ENCODE measurements around the gene RRAGC. TPM values are rescaled to one million over a fixed set of nuclear protein-coding genes. Genes with fewer than 3 reads are reported as not detected.

Gene RRAGC
- total and polyA plus RNA-seq, 10 of the 15 experiments (the other 5 are each of a cell fraction or from before 2014, with no cell fraction given) = 5.5 to 22.1 (median 15.0) TPM

DNA sequence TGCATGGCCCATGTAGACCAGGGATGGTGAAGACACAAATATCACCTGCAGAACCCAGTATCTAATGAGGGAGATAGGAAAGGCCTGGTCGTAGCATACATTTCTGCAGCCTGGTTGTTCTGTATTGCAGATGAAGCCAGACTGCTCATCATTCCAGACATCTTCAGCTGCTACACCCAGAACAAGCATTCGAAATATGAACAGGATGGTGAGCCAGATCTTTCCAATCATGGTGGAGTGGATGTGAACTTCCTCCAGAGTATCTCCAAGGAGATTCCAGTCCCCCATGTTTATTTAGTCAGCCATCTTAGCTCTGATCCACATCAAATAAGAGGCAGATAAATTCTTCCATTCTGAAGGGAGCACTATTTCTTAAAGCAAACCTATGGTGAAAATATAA, 16.2 kb upstream of the RRAGC start:
- Histone ChIP-seq H3K27me3 (replicated peaks in 1 of 2; ENCODE audit: control insufficient read depth in 2 of 2, insufficient read depth in 2 of 2, low read length in 1 of 2) (no peaks in the 10 kb centered on the region), H2AFZ (ENCODE audit: control insufficient read depth, low read depth, low read length) (no peak overlapping the region), H3K9ac (ENCODE audit: control insufficient read depth, insufficient read depth, low read length) (no peak overlapping the region), H3K27ac (ENCODE audit: control insufficient read depth, insufficient read depth) (no peak overlapping the region), H3K4me3 (no peak overlapping the region), H3K79me2 (ENCODE audit: control insufficient read depth, insufficient read depth, low read length) (peaks cover 23% of the 10 kb centered on the region), H3K4me1 (ENCODE audit: control insufficient read depth, insufficient read depth, low read length) (peaks cover 17% of the 10 kb centered on the region), H4K20me1 (ENCODE audit: control insufficient read depth, insufficient read depth) (no peaks in the 10 kb centered on the region), H3K9me3 (replicated peaks; ENCODE audit: control insufficient read depth, insufficient read depth, low read length) (no peaks in the 10 kb centered on the region), H3K4me2 (ENCODE audit: control insufficient read depth, insufficient read depth) (no peak overlapping the region), H3K36me3 (ENCODE audit: control insufficient read depth in 2 of 2, insufficient read depth in 2 of 2, low read length in 1 of 2) (no peaks in the 10 kb centered on the region)
- FAIRE-seq (no peak), DNase-seq (ENCODE audit: low read depth, low spot score) (no peak), ATAC-seq (no peak)
- SMC1A ChIA-PET (ENCODE audit: uncharacterized antibody, unreplicated experiment) = interaction anchor here (1.0 kb wide), 1 partner anchor 12 kb away, joined by 4 read pairs; no protein-coding TSS in a partner anchor
- in situ Hi-C loops (cut with MboI) (no loop called here), intact Hi-C loops (cut with micrococcal nuclease; ENCODE audit: unreplicated experiment) (no loop called here)
- WGBS (ENCODE audit: insufficient coverage, insufficient replicate concordance, low lambda C conversion rate, missing lambda C conversion rate) = 24% methylated on average over 2 of the region's 2 CpGs
- CTCF ChIA-PET = no interaction called here
- BruUV-seq (replicated peaks) = no TSS peak
- TF ChIP-seq CREM (IDR thresholded peaks at IDR 0.05; ENCODE audit: low read depth) = no peak
- TF ChIP-seq DPF2 (IDR thresholded peaks at IDR 0.05) = no peak
- no peak for TF ChIP-seq ZBTB11 (CRISPR knock-in tag; IDR thresholded peaks at IDR 0.05)
- no peak for TF ChIP-seq MLLT1 (IDR thresholded peaks at IDR 0.05)
- TF ChIP-seq ELK1 (IDR thresholded peaks at IDR 0.05; ENCODE audit: low read depth, low read length) = no peak
- no peak for TF ChIP-seq POLR2A (IDR thresholded peaks at IDR 0.05; ENCODE audit: low read depth, low read length)
- no peak for TF ChIP-seq WRNIP1 (IDR thresholded peaks at IDR 0.05; ENCODE audit: borderline replicate concordance, low read depth, low read length)
- TF ChIP-seq ATF7 (IDR thresholded peaks at IDR 0.05; ENCODE audit: low read depth) = no peak
- no peak for TF ChIP-seq FOS (IDR thresholded peaks at IDR 0.05; ENCODE audit: borderline replicate concordance, extremely low read depth, insufficient read length)
- TF ChIP-seq NR2C1 (IDR thresholded peaks at IDR 0.05) = no peak
- TF ChIP-seq, protein P1, sequence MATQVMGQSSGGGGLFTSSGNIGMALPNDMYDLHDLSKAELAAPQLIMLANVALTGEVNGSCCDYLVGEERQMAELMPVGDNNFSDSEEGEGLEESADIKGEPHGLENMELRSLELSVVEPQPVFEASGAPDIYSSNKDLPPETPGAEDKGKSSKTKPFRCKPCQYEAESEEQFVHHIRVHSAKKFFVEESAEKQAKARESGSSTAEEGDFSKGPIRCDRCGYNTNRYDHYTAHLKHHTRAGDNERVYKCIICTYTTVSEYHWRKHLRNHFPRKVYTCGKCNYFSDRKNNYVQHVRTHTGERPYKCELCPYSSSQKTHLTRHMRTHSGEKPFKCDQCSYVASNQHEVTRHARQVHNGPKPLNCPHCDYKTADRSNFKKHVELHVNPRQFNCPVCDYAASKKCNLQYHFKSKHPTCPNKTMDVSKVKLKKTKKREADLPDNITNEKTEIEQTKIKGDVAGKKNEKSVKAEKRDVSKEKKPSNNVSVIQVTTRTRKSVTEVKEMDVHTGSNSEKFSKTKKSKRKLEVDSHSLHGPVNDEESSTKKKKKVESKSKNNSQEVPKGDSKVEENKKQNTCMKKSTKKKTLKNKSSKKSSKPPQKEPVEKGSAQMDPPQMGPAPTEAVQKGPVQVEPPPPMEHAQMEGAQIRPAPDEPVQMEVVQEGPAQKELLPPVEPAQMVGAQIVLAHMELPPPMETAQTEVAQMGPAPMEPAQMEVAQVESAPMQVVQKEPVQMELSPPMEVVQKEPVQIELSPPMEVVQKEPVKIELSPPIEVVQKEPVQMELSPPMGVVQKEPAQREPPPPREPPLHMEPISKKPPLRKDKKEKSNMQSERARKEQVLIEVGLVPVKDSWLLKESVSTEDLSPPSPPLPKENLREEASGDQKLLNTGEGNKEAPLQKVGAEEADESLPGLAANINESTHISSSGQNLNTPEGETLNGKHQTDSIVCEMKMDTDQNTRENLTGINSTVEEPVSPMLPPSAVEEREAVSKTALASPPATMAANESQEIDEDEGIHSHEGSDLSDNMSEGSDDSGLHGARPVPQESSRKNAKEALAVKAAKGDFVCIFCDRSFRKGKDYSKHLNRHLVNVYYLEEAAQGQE (IDR thresholded peaks at IDR 0.05; ENCODE audit: low read depth, low read length) = no peak
- RAD21 ChIA-PET (ENCODE audit: unreplicated experiment) = no interaction called here
- POLR2A ChIA-PET = interaction anchor here (0.5 to 1.0 kb wide), 2 partner anchors 19 to 22 kb away, joined by 3 to 5 read pairs; no protein-coding TSS in a partner anchor
